ENCODE data around the gene TMEM203. TPM values are rescaled to one million over a fixed set of nuclear protein-coding genes. Genes with fewer than 3 reads are reported as not detected.
A peak's percentile ranks its signal among the peaks of the same experiment; 100 is the strongest.
"Not testable (repeated sequence)": the region's sequence is repeated elsewhere in the genome, so short reads cannot be mapped to it uniquely, and the experiment has no call there.

Gene TMEM203
- total RNA-seq, 1 experiment from 2014 or later = 51.5 TPM

DNA sequence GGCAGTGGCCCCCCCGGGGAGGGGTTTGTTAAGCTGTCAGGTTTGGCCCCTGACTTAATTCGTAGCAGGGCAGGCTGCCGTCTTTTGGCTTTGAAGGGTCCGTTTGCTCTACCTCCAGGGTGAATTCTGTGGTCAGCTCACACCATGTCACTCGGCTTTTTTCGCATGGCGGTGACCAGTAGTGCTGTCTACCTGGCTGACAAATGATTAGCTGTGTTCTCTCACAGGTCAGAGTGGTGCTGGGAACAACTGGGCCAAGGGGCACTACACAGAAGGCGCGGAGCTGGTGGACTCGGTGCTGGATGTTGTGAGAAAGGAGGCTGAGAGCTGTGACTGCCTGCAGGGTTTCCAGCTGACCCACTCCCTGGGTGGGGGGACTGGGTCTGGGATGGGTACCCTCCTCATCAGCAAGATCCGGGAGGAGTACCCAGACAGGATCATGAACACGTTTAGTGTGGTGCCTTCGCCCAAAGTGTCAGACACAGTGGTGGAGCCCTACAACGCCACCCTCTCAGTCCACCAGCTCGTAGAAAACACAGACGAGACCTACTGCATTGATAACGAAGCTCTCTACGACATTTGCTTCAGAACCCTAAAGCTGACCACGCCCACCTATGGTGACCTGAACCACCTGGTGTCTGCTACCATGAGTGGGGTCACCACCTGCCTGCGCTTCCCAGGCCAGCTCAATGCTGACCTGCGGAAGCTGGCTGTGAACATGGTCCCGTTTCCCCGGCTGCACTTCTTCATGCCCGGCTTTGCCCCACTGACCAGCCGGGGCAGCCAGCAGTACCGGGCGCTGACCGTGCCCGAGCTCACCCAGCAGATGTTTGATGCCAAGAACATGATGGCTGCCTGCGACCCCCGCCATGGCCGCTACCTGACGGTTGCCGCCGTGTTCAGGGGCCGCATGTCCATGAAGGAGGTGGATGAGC, 37.1 kb upstream of the TMEM203 start:
- DNase-seq (ENCODE audit: low spot score) = no peak

DNA sequence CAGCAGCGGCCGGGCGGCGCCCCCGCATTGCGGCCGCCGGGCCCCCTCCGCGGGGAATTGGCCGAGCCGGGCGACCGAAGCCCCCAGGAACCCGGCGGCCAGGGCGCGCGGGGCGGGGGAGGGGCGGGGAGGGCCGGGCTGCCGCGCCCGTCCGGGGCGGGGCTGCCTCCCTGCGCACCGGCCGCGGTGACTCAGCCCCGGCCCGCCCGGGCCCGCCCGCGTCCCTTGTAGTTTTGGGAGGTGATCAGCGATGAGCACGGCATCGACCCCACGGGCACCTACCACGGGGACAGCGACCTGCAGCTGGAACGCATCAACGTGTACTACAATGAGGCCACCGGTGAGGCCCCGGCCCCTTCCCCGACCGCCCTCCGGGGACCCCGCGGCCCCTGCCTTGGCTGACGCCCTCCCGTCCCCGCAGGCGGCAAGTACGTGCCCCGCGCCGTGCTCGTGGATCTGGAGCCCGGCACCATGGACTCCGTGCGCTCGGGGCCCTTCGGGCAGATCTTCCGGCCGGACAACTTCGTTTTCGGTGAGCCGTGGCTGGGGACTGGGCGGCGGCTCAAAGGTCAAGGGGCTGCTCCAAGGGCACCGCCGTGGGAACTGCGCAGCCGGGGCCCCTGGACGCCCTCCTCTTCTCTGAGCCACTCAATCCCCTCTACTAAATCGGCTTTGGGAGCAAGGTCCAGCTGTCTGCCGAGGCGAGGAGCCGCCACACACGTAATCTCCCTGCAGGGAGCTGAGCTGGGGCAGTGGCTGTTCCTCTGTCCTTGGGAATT, 36.2 kb upstream of the TMEM203 start:
- peak; percentile 56 for DNase-seq (ENCODE audit: low spot score)

DNA sequence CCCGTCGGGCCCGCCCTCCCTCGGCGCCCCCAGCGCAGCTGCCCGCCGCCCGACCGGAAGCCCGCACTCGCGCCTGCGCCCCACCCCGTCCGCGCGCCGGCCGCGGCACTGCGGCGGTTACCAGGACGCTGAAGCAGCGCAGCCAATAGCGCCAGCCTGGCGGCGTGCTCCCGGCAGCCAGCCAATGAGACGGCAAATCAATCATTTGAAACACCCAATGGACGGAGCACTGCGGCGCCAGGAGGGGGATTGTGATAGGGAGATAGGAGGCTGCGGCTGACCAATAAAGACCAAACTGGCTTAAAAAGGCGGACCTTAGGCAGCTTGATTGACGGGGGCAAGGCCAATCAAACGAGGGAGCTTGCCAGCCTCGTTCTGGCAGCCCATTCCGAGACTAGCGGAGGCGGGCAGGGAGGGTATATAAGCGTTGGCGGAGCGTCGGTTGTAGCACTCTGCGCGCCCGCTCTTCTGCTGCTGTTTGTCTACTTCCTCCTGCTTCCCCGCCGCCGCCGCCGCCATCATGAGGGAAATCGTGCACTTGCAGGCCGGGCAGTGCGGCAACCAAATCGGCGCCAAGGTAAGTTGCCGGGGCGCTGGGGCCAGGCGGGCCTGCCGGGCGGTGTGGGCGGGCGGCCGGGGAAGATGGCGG, 35.5 kb upstream of the TMEM203 start, which contains the start of gene TUBB4B:
Gene TUBB4B, plus strand, starts transcription at position 447 of the 649 bp plus-strand sequence. Its CDS starts 74 bp downstream, at position 521.
- peak; percentile 99 for DNase-seq (ENCODE audit: low spot score)

DNA sequence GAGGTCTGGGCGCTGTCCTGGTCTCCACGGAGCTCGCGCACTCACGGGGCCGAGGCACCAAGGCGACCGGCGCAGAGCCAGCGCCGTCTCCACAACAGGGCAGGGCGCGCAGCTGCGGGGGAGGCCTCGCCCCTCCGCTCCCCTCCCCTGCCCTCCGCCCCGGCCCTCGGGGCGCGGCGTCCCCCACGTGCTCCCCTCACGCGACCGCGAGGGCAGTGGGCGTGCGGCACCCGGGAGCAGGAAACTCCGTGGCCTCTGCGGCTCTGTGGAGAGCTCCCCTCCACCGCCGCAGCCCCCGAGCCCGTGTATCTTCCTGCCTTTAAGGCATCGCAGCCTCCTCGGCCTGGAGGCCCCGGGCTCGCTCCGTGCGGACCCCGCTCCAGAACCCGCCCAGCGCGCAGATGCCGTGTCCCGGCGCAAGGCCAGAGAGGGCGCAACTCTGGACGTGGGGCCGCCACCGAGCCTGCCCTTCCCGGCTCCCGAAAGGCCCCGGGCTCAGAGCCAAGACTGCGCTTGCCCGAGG, 34.9 kb upstream of the TMEM203 start:
- DNase-seq (ENCODE audit: low spot score) = peak; percentile 69

DNA sequence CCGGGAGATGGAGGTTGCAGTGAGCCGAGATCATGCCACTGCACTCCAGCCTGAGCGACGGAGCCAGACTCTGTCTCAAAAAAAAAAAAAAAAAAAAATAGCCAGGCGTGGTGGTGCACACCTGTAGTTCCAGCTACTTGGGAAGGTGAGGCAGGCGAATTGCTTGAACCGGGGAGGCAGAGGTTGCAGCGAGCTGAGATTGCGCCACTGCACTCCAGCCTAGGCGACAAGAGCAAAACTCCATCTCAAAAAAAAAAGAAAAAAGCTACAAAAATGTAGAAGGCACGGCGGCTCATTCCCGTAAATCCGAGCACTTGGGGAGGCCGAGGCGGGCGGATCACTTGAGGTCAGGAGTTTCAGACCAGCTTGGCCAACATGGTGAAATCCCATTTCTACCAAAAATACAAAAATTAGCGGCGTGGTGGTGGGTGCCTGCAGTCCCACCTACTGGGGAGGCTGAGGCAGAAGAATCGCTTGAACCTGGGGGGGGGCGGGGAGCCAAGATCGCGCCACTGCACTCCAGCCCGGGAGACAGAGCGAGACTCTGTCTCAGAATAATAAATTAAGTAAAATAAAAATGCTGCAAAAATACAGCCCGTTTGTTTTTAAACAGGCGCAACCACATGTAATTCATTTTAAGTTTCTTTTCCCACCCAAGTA, 34.2 kb upstream of the TMEM203 start:
- not testable (repeated sequence) for DNase-seq (ENCODE audit: low spot score)

DNA sequence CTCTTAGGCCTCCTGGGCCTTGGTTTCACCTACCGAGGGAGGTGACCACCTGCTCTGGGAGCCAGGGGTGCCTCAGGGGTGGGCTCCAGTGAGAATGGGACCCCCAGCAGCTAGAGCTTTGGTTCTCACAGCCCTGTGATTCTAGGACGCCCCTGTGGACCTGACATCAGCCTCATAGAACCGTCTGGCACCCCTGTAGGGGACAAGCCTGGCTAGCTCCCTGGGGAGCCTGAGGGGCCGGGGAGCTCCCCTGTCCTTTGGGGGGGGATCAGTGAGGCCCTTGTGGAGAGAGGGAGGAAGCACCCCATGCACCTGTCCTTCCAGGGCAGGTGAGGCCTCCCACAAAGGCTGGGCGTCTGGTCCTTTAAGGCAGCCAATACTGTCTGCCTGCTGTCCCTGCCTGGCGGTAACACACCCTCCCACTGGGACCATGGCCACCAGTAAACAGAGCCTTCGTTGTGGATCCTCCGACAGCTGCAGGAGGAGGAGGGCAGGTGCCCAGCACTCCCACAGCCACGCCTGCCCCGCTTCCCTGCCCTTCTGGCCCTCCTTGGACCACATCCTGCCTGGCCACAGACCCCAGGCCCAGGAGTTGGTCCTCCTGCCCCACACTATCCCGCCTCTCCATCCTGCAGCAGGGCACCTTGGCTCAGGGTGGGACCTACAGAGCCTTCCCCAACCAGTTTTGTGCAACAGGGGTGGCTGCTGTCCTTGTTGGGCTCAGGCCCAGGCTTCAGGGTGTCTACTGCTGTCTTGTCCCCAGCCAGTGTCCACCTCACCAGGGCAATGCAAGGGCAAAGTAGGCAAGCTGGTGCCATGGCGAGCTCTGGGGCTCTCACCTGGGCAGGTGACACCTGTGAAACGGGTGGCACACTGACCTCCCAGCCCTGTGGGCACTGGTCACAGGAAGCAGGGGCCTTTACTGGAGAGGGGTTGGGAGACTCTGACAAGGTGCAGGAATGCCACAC, 32.6 kb upstream of the TMEM203 start:
- DNase-seq (ENCODE audit: low spot score) = peak; percentile 62

DNA sequence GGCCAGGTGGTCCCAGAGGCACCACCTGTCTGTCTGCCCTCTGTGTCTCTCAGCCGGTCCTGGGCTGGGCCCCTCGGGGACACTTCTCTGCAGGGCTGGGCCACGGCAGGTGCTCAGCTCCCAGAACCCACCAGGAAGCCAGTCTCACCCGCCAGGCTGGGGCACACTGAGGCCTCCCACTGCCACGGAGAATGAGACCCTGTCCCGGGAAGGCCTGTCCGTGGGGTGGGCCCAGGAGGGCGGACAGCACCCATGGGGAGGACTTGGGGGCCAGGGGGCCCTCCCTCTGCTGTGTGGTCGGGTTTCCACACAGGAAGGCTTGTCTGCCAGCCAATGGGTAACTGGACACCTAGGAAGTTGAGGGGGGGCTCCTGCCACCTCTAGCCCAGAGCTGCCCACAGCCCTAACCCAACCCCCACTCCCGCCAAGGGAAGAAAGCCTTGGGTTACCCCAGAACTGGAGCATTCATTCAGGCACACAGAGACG, 31.5 kb upstream of the TMEM203 start:
- no peak for DNase-seq (ENCODE audit: low spot score)

DNA sequence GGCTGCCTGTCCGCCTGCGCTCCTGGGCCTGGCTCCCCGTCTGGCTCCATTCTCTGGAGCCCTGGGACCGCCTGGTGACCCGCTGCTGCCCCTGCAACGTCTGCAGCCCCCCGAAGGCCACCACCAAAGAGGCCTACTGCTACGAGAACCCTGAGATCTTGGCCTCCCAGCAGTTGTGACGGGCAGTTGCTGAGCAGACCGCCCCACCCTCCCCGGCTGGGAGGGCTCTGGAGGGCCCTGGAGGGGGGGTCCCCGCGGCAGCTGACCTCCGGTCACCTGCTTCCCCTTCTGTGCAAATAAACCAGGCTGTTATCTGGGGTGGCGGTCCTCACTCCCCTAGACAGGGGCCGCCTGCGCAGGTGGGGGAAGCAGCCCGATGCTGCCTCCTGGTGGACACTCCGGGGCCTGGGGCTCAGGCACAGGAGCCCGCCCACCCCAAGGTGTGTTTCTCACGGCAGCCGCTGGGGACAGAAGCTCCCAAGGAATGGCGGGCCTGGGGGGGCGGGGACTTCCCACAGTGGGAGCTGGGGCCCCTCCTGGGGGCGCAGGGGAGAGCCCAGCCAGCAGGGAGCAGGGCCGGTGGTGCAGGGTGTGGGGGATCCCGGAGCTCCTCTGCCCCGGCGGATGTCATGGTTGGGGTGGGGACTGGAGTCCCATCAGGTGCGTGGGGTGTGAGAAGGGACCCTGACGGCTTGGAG, 30.9 kb upstream of the TMEM203 start:
- peak; percentile 88 for DNase-seq (ENCODE audit: low spot score)

DNA sequence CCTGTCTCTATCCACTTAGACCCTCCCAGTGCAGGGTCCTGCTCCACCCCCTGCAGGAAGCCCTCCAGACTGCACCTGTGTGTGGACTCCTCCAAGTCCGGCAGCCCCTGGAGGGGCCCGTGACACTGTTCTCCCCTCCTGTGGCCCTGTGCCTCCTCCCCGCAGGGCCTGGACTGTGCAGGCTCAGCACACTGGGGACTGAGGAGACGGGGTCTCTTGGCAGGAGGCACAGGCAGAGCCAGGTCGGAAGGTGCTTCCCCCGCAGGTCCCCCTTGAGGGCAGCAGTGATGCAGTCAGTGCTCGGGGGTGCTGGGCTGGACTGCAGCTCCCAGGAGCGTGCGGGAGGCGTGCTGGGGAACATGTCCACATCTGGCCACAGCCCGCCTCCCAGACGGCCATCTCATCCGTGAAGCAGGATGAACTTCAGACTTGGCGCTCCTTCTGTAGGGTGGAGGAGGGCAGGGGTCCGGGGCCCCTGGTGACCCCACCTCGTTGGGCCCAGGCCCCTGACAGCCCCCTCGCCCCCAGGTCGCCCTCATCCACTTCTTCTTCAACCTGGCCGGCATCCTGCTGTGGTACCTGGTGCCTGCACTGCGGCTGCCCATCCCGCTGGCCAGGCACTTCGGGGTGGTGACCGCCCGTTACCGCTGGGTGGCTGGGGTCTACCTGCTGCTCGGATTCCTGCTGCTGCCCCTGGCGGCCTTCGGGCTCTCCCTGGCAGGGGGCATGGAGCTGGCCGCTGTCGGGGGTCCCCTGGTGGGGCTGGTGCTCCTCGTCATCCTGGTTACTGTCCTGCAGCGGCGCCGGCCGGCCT, 30.2 kb upstream of the TMEM203 start:
- DNase-seq (ENCODE audit: low spot score) = no peak

DNA sequence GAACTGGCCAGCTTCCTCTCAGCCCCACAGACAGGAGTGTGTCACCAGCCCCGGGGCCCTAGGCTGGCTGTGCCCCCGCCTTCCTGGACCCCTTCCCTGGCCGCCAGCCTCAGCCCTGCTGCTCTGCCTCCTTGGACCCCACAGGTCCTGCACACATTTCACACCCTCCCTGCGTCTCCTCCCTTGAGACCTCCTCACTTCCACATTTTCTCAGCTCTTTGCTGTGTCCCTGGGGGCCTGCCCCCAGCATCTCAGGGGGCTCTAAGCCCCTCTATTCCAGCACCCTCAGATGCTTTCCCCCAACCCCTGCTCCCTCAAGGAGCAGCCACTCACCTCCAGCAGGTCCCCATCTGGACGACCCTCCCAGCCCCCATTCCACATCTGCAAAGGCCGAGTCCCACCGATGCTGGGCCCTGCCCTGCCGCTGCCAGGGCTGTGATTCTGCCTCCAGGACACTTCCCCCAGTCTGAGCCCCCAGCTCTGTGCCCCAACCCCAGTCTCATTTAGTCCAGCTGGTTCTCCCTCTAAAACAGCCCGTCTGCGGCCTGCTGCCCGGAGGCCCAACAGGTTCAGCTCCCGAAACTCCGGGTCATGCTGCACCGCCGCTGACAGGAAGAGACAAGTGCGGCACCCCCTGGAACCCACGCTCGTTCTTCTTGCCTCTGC, 29.4 kb upstream of the TMEM203 start:
- DNase-seq (ENCODE audit: low spot score) = no peak

DNA sequence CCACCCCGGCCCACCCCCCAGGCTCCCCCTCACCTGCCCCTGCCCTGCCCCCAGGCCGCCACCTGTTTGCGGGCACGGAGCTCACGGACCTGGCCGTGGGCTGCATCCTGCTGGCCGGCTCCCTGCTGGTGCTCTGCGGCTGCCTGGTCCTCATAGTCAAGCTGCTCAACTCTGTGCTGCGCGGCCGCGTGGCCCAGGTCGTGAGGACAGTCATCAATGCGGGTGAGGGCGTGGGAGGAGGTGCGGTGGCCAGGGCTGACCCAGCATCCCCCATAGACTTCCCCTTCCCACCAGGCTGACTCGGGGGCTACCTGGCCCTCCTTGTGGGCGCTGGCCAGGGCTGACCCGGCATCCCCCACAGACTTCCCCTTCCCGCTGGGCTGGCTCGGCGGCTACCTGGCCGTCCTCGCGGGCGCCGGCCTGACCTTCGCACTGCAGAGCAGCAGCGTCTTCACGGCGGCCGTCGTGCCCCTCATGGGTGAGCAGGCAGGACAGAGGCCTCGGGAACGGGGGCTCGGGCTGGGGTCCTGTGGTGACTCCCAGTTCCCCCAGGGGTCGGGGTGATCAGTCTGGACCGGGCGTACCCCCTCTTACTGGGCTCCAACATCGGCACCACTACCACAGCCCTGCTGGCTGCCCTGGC, 28.7 kb upstream of the TMEM203 start:
- DNase-seq (ENCODE audit: low spot score) = no peak

DNA sequence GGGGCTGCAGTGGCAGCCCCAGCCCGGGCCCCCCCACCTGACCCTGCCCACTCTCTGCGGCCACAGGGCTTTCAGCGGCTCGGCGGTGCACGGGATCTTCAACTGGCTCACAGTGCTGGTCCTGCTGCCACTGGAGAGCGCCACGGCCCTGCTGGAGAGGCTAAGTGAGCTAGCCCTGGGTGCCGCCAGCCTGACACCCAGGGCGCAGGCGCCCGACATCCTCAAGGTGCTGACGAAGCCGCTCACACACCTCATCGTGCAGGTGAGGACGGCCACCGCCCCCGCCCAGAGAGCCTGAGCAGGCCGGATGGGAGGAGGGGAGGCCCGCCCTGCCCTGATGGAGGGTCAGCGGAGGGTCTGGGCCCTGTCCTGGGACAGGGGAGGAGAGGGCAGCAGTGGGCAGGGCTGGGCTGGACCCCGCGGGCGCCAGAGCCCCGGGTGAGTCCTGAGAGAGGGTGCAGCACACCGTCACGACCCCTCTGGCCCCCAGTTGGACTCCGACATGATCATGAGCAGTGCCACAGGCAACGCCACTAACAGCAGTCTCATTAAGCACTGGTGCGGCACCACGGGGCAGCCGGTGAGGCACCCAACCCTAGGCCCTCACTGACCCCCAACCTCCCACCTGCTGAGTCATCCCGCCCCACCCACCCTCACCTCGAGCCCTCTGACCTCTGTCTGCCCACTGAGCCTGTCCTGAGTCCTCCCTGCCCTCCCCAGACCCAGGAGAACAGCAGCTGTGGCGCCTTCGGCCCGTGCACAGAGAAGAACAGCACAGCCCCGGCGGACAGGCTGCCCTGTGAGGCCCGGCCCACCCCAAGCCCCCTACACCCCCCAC, 27.9 kb upstream of the TMEM203 start:
- DNase-seq (ENCODE audit: low spot score) = peak; percentile 57

DNA sequence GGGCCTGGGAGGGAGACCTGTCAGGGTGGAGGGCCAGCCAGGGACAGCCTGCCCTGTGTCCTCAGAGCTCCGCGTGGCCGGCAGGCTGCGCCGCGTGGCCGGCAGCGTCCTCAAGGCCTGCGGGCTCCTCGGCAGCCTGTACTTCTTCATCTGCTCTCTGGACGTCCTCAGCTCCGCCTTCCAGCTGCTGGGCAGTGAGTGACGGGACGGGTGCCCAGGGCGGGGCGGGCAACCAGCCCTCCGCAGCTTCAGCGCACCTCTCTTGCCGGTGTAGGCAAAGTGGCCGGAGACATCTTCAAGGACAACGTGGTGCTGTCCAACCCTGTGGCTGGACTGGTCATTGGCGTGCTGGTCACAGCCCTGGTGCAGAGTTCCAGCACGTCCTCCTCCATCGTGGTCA, 27.1 kb upstream of the TMEM203 start:
- no peak for DNase-seq (ENCODE audit: low spot score)

DNA sequence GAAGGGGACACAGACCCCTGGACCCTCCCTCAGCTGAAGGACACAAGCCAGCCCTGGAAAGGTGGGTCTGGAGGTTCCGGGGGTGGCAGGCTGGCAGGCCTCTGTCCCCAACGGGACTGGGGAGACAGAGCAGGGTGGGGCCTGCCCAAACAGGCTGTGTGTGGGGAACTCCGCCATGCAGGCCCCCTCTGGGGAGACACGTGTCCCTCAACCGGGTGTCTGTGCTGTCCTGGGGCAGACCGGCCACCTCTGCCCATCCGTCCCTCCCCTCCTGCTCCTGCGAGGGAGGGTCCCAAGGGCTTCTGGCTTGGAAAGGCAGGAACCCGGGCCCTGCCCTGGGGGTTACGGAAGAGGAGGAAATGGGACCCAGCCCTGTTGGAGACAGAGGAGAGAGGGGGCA, 26.7 kb upstream of the TMEM203 start:
- DNase-seq (ENCODE audit: low spot score) = no peak

DNA sequence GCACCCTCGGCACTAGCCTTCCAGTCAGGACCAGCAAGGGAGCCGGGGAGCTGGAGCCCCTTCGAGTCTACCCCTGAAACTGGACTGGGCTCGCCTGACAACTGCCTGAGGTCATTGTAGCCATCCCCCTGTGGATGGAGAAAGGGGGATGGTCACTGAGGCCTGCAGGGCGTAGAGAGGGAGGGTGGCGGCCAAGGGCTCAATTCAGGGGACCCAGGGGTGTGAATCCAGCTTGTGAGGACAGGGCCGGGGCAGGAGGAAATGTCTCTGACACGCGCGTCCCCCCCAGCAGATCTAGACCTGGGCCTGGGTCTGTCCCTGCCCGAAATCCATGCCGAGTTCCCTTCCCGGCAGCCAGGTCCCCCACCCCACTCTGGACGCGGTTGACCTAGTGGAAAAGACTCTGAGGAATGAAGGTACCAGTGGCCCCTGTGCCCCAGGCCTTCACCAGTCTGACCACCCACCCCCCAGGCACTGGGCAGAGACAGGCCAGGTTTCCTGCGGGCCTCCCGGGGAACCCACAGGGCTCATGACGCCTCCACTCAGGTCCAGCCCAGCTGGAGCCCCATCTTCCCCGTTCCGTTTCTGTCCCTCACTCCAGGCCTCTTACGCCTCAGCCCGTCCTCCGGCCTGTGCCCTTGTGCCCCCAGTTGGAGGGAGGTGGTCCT, 26.1 kb upstream of the TMEM203 start:
- DNase-seq (ENCODE audit: low spot score) = no peak

Data from HT-29 (cell line).